Activated CD8-positive, alpha-beta T cell treated with anti-CD3 and anti-CD28 coated beads for 36 hours (primary cell): ENCODE results near the gene PAX6. TPM values are rescaled to one million over a fixed set of nuclear protein-coding genes. Genes with fewer than 3 reads are reported as not detected.

Experiments used
- ATAC-seq: fragments of 200-7000 bp; cut with Tn5 transposase; one replicate; pipeline ENCODE4 v1.10.0; 2021; ENCODE audit warnings: mild to moderate bottlenecking, moderate library complexity
- CTCF ChIA-PET: fragments of 350-600 bp; sonication (Branson Sonifier 250); formaldehyde crosslinking; loops from one replicate; lab custom pipeline; 2021; ENCODE audit warnings: antibody characterized with exemption; lab: Charles Lee
- POLR2A ChIA-PET: fragments of 350-600 bp; sonication (Branson Sonifier 250); formaldehyde crosslinking; loops from one replicate; lab custom pipeline; 2021; ENCODE audit warnings: antibody characterized with exemption; lab: Charles Lee
- DNase-seq: peaks from one replicate; pipeline ENCODE4 v3.0.0-alpha.2; 2020
- H3K27ac Mint-ChIP-seq: one replicate; pipeline ENCODE4 v1.8.0; 2021; ENCODE audit warnings: mild to moderate bottlenecking, mixed read lengths
- H3K27me3 Mint-ChIP-seq: one replicate; pipeline ENCODE4 v1.8.0; 2021; ENCODE audit warnings: mixed read lengths
- H3K36me3 Mint-ChIP-seq: one replicate; pipeline ENCODE4 v1.8.0; 2021; ENCODE audit warnings: low read depth, mixed read lengths
- H3K4me1 Mint-ChIP-seq: one replicate; pipeline ENCODE4 v1.8.0; 2021; ENCODE audit warnings: low read depth, mixed read lengths
- H3K4me3 Mint-ChIP-seq: one replicate; pipeline ENCODE4 v1.8.0; 2021; ENCODE audit warnings: mild to moderate bottlenecking, moderate library complexity, mixed read lengths
- H3K9me3 Mint-ChIP-seq: one replicate; pipeline ENCODE4 v1.8.0; 2021; ENCODE audit warnings: mixed read lengths
- CTCF ChIP-seq: fragments of 200-600 bp; IDR thresholded peaks from one replicate; pipeline ENCODE4 v1.8.0; 2022; ENCODE audit warnings: antibody characterized with exemption, mild to moderate bottlenecking
- intact Hi-C: fragments of 100-400 bp; cut with micrococcal nuclease; formaldehyde crosslinking; loops from one replicate; pipeline ENCODE4 v1.10.0; 2022
- total RNA-seq, 2 experiments: library from RNA; stranded (reverse); gene quantifications; one replicate each; pipeline ENCODE4 v1.2.3, GENCODE V29; 2021

PAX6 gene
- total RNA-seq, 2 experiments from 2014 or later = not detected

- POLR2A ChIA-PET = no interaction called here
- intact Hi-C loops = no loop called here
- CTCF ChIA-PET = no interaction called here
Observed at GRCh38 chr11:31814176-31814868, 3.2 kb upstream of the PAX6 start.

GRCh38 chr11:31813391-31814175 lies 2.5 kb upstream of the PAX6 start:
- intact Hi-C loops = no loop called here
- Mint-ChIP-seq H3K4me3 (peak overlapping the region; percentile 51), H3K27ac (no peak overlapping the region), H3K4me1 (peaks cover 53% of the 10 kb centered on the region), H3K36me3 (no peaks in the 10 kb centered on the region), H3K27me3 (peaks cover 70% of the 10 kb centered on the region), H3K9me3 (no peaks in the 10 kb centered on the region)
- POLR2A ChIA-PET = interaction anchor here (1.0 to 1.3 kb wide), 2 partner anchors 9 to 11 kb away, joined by 4 read pairs; no protein-coding TSS in a partner anchor
- no peak for TF ChIP-seq CTCF
- no peak for ATAC-seq
- CTCF ChIA-PET = no interaction called here
- no peak for DNase-seq

More at GRCh38 chr11:31814176-31814868, 3.2 kb upstream of the PAX6 start:
- Mint-ChIP-seq H3K9me3 (no peaks in the 10 kb centered on the region), H3K36me3 (no peaks in the 10 kb centered on the region), H3K27ac (no peak overlapping the region), H3K4me1 (peaks cover 47% of the 10 kb centered on the region), H3K27me3 (peaks cover 68% of the 10 kb centered on the region), H3K4me3 (no peak overlapping the region)
- TF ChIP-seq CTCF = no peak
- DNase-seq (no peak), ATAC-seq (no peak)

- CTCF ChIA-PET = no interaction called here
- no peak for TF ChIP-seq CTCF
- ATAC-seq (no peak), DNase-seq (no peak)
- no peaks in the 10 kb centered on the region for H3K9me3 Mint-ChIP-seq
- no peak overlapping the region for H3K27ac Mint-ChIP-seq
- H3K36me3 Mint-ChIP-seq = no peaks in the 10 kb centered on the region
- peaks cover 73% of the 10 kb centered on the region for H3K27me3 Mint-ChIP-seq
- POLR2A ChIA-PET = interaction anchor here (0.9 to 1.3 kb wide), 3 partner anchors 8 to 13 kb away, joined by 3 to 4 read pairs (median 4); no protein-coding TSS in a partner anchor
- intact Hi-C loops = no loop called here
- H3K4me1 Mint-ChIP-seq = peaks cover 51% of the 10 kb centered on the region
- peak overlapping the region; percentile 55 for H3K4me3 Mint-ChIP-seq
Observed at GRCh38 chr11:31812383-31813381, 1.6 kb upstream of the PAX6 start.

- CTCF ChIA-PET = interaction anchor here (1.1 kb wide), 1 partner anchor 10 kb away, joined by 3 read pairs; no protein-coding TSS in a partner anchor
- ATAC-seq = no peak
- Mint-ChIP-seq H3K9me3 (no peaks in the 10 kb centered on the region), H3K27me3 (peaks cover 79% of the 10 kb centered on the region), H3K27ac (no peak overlapping the region), H3K4me1 (peaks cover 44% of the 10 kb centered on the region), H3K36me3 (no peaks in the 10 kb centered on the region), H3K4me3 (peak overlapping the region; percentile 61)
- POLR2A ChIA-PET = interaction anchor here (1.1 kb wide), 1 partner anchor 9 kb away, joined by 3 read pairs; no protein-coding TSS in a partner anchor
- TF ChIP-seq CTCF = no peak
- DNase-seq = no peak
- intact Hi-C loops = loop anchor here (5.0 kb wide), 1 partner anchor 632 kb away; no protein-coding TSS in a partner anchor
Observed at GRCh38 chr11:31809857-31810778, 1.0 kb downstream of the PAX6 start.
